EL (cell line): Measurements from ENCODE around the gene REEP3.

Experiments used
- DNase-seq: peaks from one replicate; pipeline ENCODE4 v3.0.0-alpha.2; 2016

Gene REEP3

GRCh38 chr10:63670291-63670898 lies 149.2 kb downstream of the REEP3 start:
- DNase-seq = no peak

GRCh38 chr10:63671317-63671937 lies 150.2 kb downstream of the REEP3 start:
- DNase-seq = peak; percentile 56

GRCh38 chr10:63672491-63672890 lies 151.3 kb downstream of the REEP3 start:
- no peak for DNase-seq

GRCh38 chr10:63673246-63673645 lies 152.0 kb downstream of the REEP3 start:
- DNase-seq = no peak

GRCh38 chr10:63673846-63674245 lies 152.6 kb downstream of the REEP3 start:
- no peak for DNase-seq
